Natural killer cell (primary cell): ENCODE measurements around the gene TMSB10. TPM values are rescaled to one million over a fixed set of nuclear protein-coding genes. Genes with fewer than 3 reads are reported as not detected.
A peak's percentile ranks its signal among the peaks of the same experiment; 100 is the strongest.

ENCODE experiments used
- ATAC-seq, 3 donors: fragments of 150-1000 bp in 2 of 3; fragments of 200-7000 bp in 1 of 3; cut with Tn5 transposase; 1 replicate in 1 of 3; 2 replicates in 2 of 3; pipeline ENCODE4 v1.10.0; 2021; ENCODE audit warnings: mild to moderate bottlenecking in 2 of 3, moderate library complexity in 2 of 3
- DNase-seq, 2 donors: peaks; one replicate each; pipeline versions ENCODE4 v3.0.0 to v3.0.0-alpha.2; 2013 to 2021; ENCODE audit warnings: mixed read lengths in 1 of 2
- H3K27ac ChIP-seq: one replicate; pipeline ENCODE4 v1.5.1; 2013; ENCODE audit warnings: mild to moderate bottlenecking, low read length
- H3K27me3 ChIP-seq: one replicate; pipeline ENCODE4 v1.6.1; 2013; ENCODE audit warnings: low read length; ENCODE audit not compliant: control insufficient read depth, insufficient read depth
- H3K36me3 ChIP-seq: one replicate; pipeline ENCODE4 v1.6.1; 2013; ENCODE audit warnings: low read length; ENCODE audit not compliant: control insufficient read depth, insufficient read depth
- H3K4me1 ChIP-seq: one replicate; pipeline ENCODE4 v1.6.1; 2013; ENCODE audit warnings: low read length; ENCODE audit not compliant: control insufficient read depth, insufficient read depth
- H3K4me3 ChIP-seq: one replicate; pipeline ENCODE4 v1.5.1; 2013; ENCODE audit warnings: low read length
- H3K9me3 ChIP-seq: one replicate; pipeline ENCODE4 v1.6.1; 2013; ENCODE audit warnings: low read length; ENCODE audit not compliant: control insufficient read depth, insufficient read depth
- H3K27ac Mint-ChIP-seq, 2 donors: one replicate each; pipeline ENCODE4 v1.8.0; 2022; ENCODE audit warnings: mild to moderate bottlenecking in 2 of 2, mixed read lengths in 2 of 2, moderate library complexity in 1 of 2
- H3K27me3 Mint-ChIP-seq, 2 donors: one replicate each; pipeline ENCODE4 v1.8.0; 2022; ENCODE audit warnings: low read depth in 2 of 2, mixed read lengths in 2 of 2
- H3K36me3 Mint-ChIP-seq: one replicate; pipeline ENCODE4 v1.8.0; 2022; ENCODE audit warnings: mixed read lengths
- H3K4me1 Mint-ChIP-seq, 2 donors: one replicate each; pipeline ENCODE4 v1.8.0; 2022; ENCODE audit warnings: mixed read lengths in 2 of 2
- H3K4me3 Mint-ChIP-seq: one replicate; pipeline ENCODE4 v1.8.0; 2022; ENCODE audit warnings: mild to moderate bottlenecking, moderate library complexity, mixed read lengths
- H3K9me3 Mint-ChIP-seq, 2 donors: one replicate each; pipeline ENCODE4 v1.8.0; 2022; ENCODE audit warnings: mixed read lengths in 2 of 2
- WGBS: methylation state at CpG from one replicate; pipeline ENCODE4 v1.1.7; 2013; ENCODE audit warnings: missing lambda C conversion rate; ENCODE audit not compliant: insufficient coverage; 5-methylcytosine and 5-hydroxymethylcytosine counted together
- intact Hi-C: fragments of 100-400 bp; cut with micrococcal nuclease; formaldehyde crosslinking; loops from one replicate; pipeline ENCODE4 v1.14.2; 2022
- total RNA-seq, 4 donors: library from RNA; stranded (reverse); fragments of 120-200 nt in 1 of 4; gene quantifications; one replicate each; pipeline versions ENCODE4 v1.2.3 to v1.2.4, GENCODE V29; 2013 to 2022
- TF ChIP-seq, protein P1 (sequence below): fragments of 200-600 bp; IDR thresholded peaks from one replicate; pipeline ENCODE4 v1.8.0; 2022; ENCODE audit warnings: antibody characterized with exemption

Gene TMSB10
- total RNA-seq, 3 donors from 2014 or later (not counting 1 experiment from before 2014, with no cell fraction given), result 1,247 to 1,683 (median 1,557) TPM

DNA sequence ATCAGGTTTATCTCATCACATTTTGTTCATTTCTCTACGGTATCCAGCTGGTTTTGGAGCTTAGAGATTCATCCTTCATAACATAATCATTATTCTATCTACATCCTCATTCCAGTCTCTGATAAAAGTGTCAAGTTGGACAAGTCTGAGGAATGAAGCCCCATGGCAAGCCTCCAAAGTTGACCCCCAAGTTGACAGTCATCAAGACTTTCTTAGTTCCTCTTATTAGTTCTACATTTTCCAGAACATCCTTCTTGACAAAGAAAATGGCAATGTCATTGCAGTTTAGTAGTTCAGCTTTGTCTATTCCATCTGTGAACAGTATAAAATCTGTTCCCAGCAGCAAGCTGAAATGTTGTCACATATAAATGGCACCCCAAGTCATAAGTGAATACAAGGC lies 4.5 kb upstream of the TMSB10 start:
- 100% methylated on average over 1 of the region's 1 CpG for WGBS
- Histone ChIP-seq H3K4me1 (peaks cover 32% of the 10 kb centered on the region), H3K27ac (no peak overlapping the region), H3K27me3 (no peaks in the 10 kb centered on the region), H3K4me3 (no peak overlapping the region), H3K9me3 (no peaks in the 10 kb centered on the region), H3K36me3 (no peaks in the 10 kb centered on the region)
- DNase-seq (no peak), ATAC-seq (no peak)
- Mint-ChIP-seq H3K27ac (peak overlapping the region; percentile 6 to 41), H3K9me3 (no peaks in the 10 kb centered on the region), H3K27me3 (no peaks in the 10 kb centered on the region), H3K4me1 (peaks cover 47 to 49% of the 10 kb centered on the region in 2 donors), H3K4me3 (no peak overlapping the region), H3K36me3 (no peaks in the 10 kb centered on the region)
- TF ChIP-seq, protein P1, sequence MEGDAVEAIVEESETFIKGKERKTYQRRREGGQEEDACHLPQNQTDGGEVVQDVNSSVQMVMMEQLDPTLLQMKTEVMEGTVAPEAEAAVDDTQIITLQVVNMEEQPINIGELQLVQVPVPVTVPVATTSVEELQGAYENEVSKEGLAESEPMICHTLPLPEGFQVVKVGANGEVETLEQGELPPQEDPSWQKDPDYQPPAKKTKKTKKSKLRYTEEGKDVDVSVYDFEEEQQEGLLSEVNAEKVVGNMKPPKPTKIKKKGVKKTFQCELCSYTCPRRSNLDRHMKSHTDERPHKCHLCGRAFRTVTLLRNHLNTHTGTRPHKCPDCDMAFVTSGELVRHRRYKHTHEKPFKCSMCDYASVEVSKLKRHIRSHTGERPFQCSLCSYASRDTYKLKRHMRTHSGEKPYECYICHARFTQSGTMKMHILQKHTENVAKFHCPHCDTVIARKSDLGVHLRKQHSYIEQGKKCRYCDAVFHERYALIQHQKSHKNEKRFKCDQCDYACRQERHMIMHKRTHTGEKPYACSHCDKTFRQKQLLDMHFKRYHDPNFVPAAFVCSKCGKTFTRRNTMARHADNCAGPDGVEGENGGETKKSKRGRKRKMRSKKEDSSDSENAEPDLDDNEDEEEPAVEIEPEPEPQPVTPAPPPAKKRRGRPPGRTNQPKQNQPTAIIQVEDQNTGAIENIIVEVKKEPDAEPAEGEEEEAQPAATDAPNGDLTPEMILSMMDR, result no peak
- intact Hi-C loops, result no loop called here

DNA sequence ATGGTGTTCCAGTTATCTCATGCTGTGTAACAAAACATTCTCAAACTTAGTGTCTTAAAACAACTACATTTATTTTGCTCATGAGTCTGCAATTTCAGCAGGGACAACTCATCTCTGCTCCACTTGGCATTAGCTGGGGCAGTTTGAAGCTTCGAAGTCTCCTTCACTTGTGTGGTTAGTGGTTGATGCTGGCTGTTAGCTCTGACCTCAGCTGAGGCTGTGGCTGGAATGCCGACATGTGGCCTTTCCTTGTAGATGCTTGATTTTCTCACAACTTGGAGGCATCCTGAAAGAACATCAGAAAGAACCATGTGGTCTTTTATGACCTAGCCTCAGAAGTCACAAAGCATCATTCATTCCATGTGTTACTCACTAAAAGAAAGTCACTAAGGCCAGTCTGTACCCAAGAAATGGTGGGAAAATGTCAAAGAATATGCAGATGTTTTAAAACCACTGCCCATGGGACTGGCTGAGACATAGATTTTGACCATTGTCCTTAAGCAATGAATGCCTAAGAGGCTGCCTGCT lies 3.8 kb upstream of the TMSB10 start:
- Histone ChIP-seq H3K27ac (no peak overlapping the region), H3K4me1 (peaks cover 36% of the 10 kb centered on the region), H3K9me3 (no peaks in the 10 kb centered on the region), H3K4me3 (no peak overlapping the region), H3K27me3 (no peaks in the 10 kb centered on the region), H3K36me3 (no peaks in the 10 kb centered on the region)
- ATAC-seq, result no peak
- intact Hi-C loops, result no loop called here
- H3K4me3 Mint-ChIP-seq, result no peak overlapping the region
- H3K36me3 Mint-ChIP-seq, result no peaks in the 10 kb centered on the region
- no peak for DNase-seq
- peaks cover 49 to 56% of the 10 kb centered on the region in 2 donors for H3K4me1 Mint-ChIP-seq
- WGBS, result 13% methylated on average over 2 of the region's 2 CpGs
- TF ChIP-seq, protein P1, result no peak
- no peaks in the 10 kb centered on the region for H3K27me3 Mint-ChIP-seq
- H3K27ac Mint-ChIP-seq, result no peak overlapping the region
- no peaks in the 10 kb centered on the region for H3K9me3 Mint-ChIP-seq

DNA sequence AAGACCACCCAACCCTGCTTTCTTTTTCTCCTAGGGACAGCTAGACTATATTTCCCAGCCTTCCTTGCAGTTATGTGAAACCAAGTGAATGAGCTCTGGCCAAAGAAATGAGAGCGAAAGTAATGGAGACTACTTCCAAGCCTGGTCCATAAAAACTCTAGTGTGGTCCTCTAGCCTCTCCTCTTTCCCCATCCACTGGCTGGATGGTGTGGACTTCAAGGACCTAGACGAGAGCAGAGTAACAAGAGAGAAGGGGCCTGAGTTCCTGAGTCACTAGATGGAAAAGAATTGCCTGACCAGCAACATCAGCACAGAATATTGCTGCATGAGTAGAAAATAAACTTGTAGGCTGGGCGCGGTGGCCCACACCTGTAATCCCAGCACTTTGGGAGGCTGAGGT lies 2.9 kb upstream of the TMSB10 start:
- H3K27ac Mint-ChIP-seq, result no peak overlapping the region
- Histone ChIP-seq H3K4me3 (no peak overlapping the region), H3K36me3 (no peaks in the 10 kb centered on the region), H3K27ac (no peak overlapping the region), H3K4me1 (peaks cover 45% of the 10 kb centered on the region), H3K9me3 (no peaks in the 10 kb centered on the region), H3K27me3 (no peaks in the 10 kb centered on the region)
- DNase-seq (no peak), ATAC-seq (no peak)
- no peaks in the 10 kb centered on the region for H3K9me3 Mint-ChIP-seq
- TF ChIP-seq, protein P1, result no peak
- H3K27me3 Mint-ChIP-seq, result no peaks in the 10 kb centered on the region
- no peak overlapping the region for H3K4me3 Mint-ChIP-seq
- no peaks in the 10 kb centered on the region for H3K36me3 Mint-ChIP-seq
- WGBS, result 98% methylated on average over 4 of the region's 4 CpGs
- H3K4me1 Mint-ChIP-seq, result peaks cover 56 to 64% of the 10 kb centered on the region in 2 donors
- intact Hi-C loops, result no loop called here

DNA sequence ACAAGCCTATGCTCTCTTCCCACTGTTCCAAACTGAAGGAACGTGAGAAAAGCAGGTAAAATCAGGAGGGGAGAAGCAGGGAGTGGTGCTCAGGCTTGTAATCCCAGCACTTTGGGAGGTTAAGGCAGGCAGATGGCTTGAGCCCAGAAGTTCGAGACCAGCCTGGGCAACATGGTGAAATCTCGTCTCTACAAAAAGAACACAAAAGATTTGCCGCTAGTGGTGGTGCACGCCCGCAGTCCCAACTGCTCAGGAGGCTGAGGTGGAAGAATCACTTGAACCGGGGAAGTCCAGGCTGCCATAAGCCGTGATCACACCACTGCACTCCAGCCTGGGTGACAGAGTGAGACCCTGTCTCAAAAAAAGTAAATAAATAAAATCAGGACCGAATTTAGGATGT lies 1.3 kb upstream of the TMSB10 start:
- Histone ChIP-seq H3K9me3 (peaks cover 6% of the 10 kb centered on the region), H3K27ac (no peak overlapping the region), H3K36me3 (no peaks in the 10 kb centered on the region), H3K4me1 (peaks cover 48% of the 10 kb centered on the region), H3K27me3 (no peaks in the 10 kb centered on the region), H3K4me3 (no peak overlapping the region)
- WGBS, result 87% methylated on average over 9 of the region's 9 CpGs
- H3K36me3 Mint-ChIP-seq, result no peaks in the 10 kb centered on the region
- TF ChIP-seq, protein P1, result no peak
- ATAC-seq (no peak), DNase-seq (peak in 1 of 2 donors; percentile 31)
- H3K9me3 Mint-ChIP-seq, result peaks cover 2 to 4% of the 10 kb centered on the region in 2 donors
- peak overlapping the region; percentile 94 for H3K4me3 Mint-ChIP-seq
- peaks cover 54 to 66% of the 10 kb centered on the region in 2 donors for H3K4me1 Mint-ChIP-seq
- H3K27me3 Mint-ChIP-seq, result no peaks in the 10 kb centered on the region
- intact Hi-C loops, result no loop called here
- peak overlapping the region; percentile 85 to 86 for H3K27ac Mint-ChIP-seq
